Heart right ventricle (tissue), 16 donors: ENCODE data around the gene NVL. TPM values are rescaled to one million over a fixed set of nuclear protein-coding genes. Genes with fewer than 3 reads are reported as not detected.

Experiments
- ATAC-seq, 8 donors: fragments of 200-7000 bp; cut with Tn5 transposase; one replicate each; pipeline ENCODE4 v1.9.1; 2020; ENCODE audit warnings: mild to moderate bottlenecking in 8 of 8, moderate library complexity in 8 of 8, moderate number of reproducible peaks in 1 of 8
- DNase-seq, 2 donors: peaks; one replicate each; pipeline ENCODE4 v3.0.0-alpha.2; 2020
- H3K27ac ChIP-seq, 10 donors: fragments of 200-600 bp; sonication (generic) in 2 of 10; one replicate each; pipeline versions ENCODE4 v1.5.0 to v1.8.0; 2020 to 2022; ENCODE audit warnings: mild to moderate bottlenecking in 3 of 10
- H3K27me3 ChIP-seq, 7 donors: fragments of 200-600 bp; one replicate each; pipeline ENCODE4 v1.8.0; 2021 to 2022; ENCODE audit warnings: mild to moderate bottlenecking in 2 of 7
- H3K36me3 ChIP-seq, 9 donors: fragments of 200-600 bp; sonication (generic) in 1 of 9; one replicate each; pipeline versions ENCODE4 v1.5.0 to v1.8.0; 2020 to 2022; ENCODE audit warnings: mild to moderate bottlenecking in 2 of 9
- H3K4me1 ChIP-seq, 9 donors: fragments of 200-600 bp; sonication (generic) in 1 of 9; one replicate each; pipeline versions ENCODE4 v1.5.0 to v1.8.0; 2020 to 2022; ENCODE audit warnings: mild to moderate bottlenecking in 4 of 9
- H3K4me3 ChIP-seq, 10 donors: fragments of 200-600 bp; sonication (generic) in 2 of 10; one replicate each; pipeline versions ENCODE4 v1.5.0 to v1.8.0; 2020 to 2022; ENCODE audit warnings: mild to moderate bottlenecking in 7 of 10, moderate library complexity in 2 of 10
- H3K9me3 ChIP-seq, 11 donors: fragments of 200-600 bp in 10 of 11; sonication (generic) in 2 of 11; one replicate each; pipeline versions ENCODE4 v1.5.0 to v1.8.0; 2013 to 2022; ENCODE audit warnings: mild to moderate bottlenecking in 2 of 11, control low read depth in 1 of 11, moderate library complexity in 1 of 11
- CTCF ChIP-seq, 9 donors: fragments of 200-600 bp; sonication (generic) in 2 of 9; IDR thresholded peaks; one replicate each; pipeline versions ENCODE4 v1.5.0 to v1.8.0; 2021 to 2022; ENCODE audit warnings: antibody characterized with exemption in 9 of 9, mild to moderate bottlenecking in 5 of 9, moderate library complexity in 1 of 9
- WGBS, 2 donors: extraction: QIAGEN DNeasy Blood & Tissue Kit; methylation state at CpG; one replicate each; pipeline ENCODE4 v1.1.7; 2013; ENCODE audit warnings: inconsistent platforms in 1 of 2; 5-methylcytosine and 5-hydroxymethylcytosine counted together
- intact Hi-C, 10 donors: fragments of 100-400 bp; cut with DNase I; formaldehyde crosslinking; loops; one replicate each; pipeline versions ENCODE4 v1.11.1 to v1.14.2; 2022
- polyA plus RNA-seq, 2 donors: library from polyadenylated mRNA; stranded (reverse); fragments of 200-250 nt; gene quantifications; one replicate each; pipeline ENCODE4 v1.2.3, GENCODE V29; 2013
- total RNA-seq, 10 donors: library from RNA; stranded (reverse); fragmentation: NEBNext Ultra II Directional in 3 of 10; extraction: Animal tissue kit (Norgen Biotek cat#: 25700) in 3 of 10; gene quantifications; one replicate each; pipeline versions ENCODE4 v1.2.1 to v1.2.4, GENCODE V29; 2021 to 2023
- donor health status: Arrhythmogenic right ventricular cardiomyopathy.
- donor health status: ischemic (EF 13 %, LVEDD 7.1; RV severe dilation, severe dysfunction).
- donor health status: healthy with polysubstance abuse.
- donor health status: DM: no; HTN: yes; CAD: no.
- donor health status: DM: no; HTN: no; CAD: no.
- donor health status: ischemic (EF 25% LVEDD 6.9; RV normal size, moderate dysfunction).
- donor health status: ischemic (EF 25% LVEDD 5.7; RV mildly dilated, moderate dysfunction).
- donor health status: healthy.
- donor health status: DM: yes; HTN: yes; CAD: no.
- donor health status: Ischemic cardiomyopathy.
- donor health status: ischemic (EF 35%, LVEDD 5.7; RV mildly dilated, moderate dysfunction).
- donor health status: nonischemic (EF 11% LVEDD 7.7; RV severe dilation, severe dysfunction).
- donor health status: DM: yes; HTN: yes; CAD: no.
- donor health status: PGD.
- donor health status: ischemic (EF 29% LVEDD 5.4; RV normal size, mild dysfunction).
- donor health status: nonischemic (EF 23%, LVEDD 6.1; RV moderate dilation, normal function).

Gene NVL
- total and polyA plus RNA-seq, 12 donors: 7.7 to 37.3 (median 10.5) TPM

GRCh38 chr1:224219011-224219611, 110.9 kb downstream of the NVL start:
- 78 to 93% methylated on average over 5 of the region's 5 CpGs for WGBS, 2 donors
- no peaks in the 10 kb centered on the region for H3K9me3 ChIP-seq
- H3K27me3 ChIP-seq: no peaks in the 10 kb centered on the region
- no peak overlapping the region for H3K27ac ChIP-seq
- no peak overlapping the region for H3K4me3 ChIP-seq
- TF ChIP-seq CTCF (IDR thresholded peaks at IDR 0.05): no peak
- DNase-seq (no peak), ATAC-seq (no peak)
- peaks cover 0 to 22% (median 7%) of the 10 kb centered on the region in 9 donors for H3K4me1 ChIP-seq
- intact Hi-C loops: no loop called here
- H3K36me3 ChIP-seq: no peaks in the 10 kb centered on the region

- H3K4me3 ChIP-seq: no peak overlapping the region
- H3K27me3 ChIP-seq: no peaks in the 10 kb centered on the region
- no peaks in the 10 kb centered on the region for H3K9me3 ChIP-seq
- no peak for DNase-seq
- intact Hi-C loops: no loop called here
- H3K4me1 ChIP-seq: peaks cover 0 to 21% (median 5%) of the 10 kb centered on the region in 9 donors
- peak overlapping the region in 3 of 10 donors; percentile 26 to 70 (median 61) for H3K27ac ChIP-seq
- H3K36me3 ChIP-seq: no peaks in the 10 kb centered on the region
- 84 to 86% methylated on average over 11 of the region's 11 CpGs for WGBS, 2 donors
- TF ChIP-seq CTCF (IDR thresholded peaks at IDR 0.05): no peak
- no peak for ATAC-seq
Observed at GRCh38 chr1:224217655-224218623, 112.0 kb downstream of the NVL start.

GRCh38 chr1:224216382-224216781, 113.6 kb downstream of the NVL start:
- no peaks in the 10 kb centered on the region for H3K36me3 ChIP-seq
- H3K27ac ChIP-seq: peak overlapping the region in 5 of 10 donors; percentile 25 to 64 (median 43)
- WGBS, 2 donors: 95 to 96% methylated on average over 8 of the region's 8 CpGs
- peaks cover 0 to 24% (median 7%) of the 10 kb centered on the region in 9 donors for H3K4me1 ChIP-seq
- H3K9me3 ChIP-seq: no peaks in the 10 kb centered on the region
- H3K27me3 ChIP-seq: no peaks in the 10 kb centered on the region
- DNase-seq: no peak
- TF ChIP-seq CTCF (IDR thresholded peaks at IDR 0.05): no peak
- ATAC-seq: no peak
- no peak overlapping the region for H3K4me3 ChIP-seq
- intact Hi-C loops: no loop called here

- H3K4me1 ChIP-seq: peaks cover 0 to 39% (median 15%) of the 10 kb centered on the region in 9 donors
- H3K4me3 ChIP-seq: no peak overlapping the region
- no peaks in the 10 kb centered on the region for H3K9me3 ChIP-seq
- no peak for TF ChIP-seq CTCF (IDR thresholded peaks at IDR 0.05)
- H3K27me3 ChIP-seq: no peaks in the 10 kb centered on the region
- ATAC-seq (peak in 1 of 8 donors; percentile 14), DNase-seq (no peak)
- intact Hi-C loops: no loop called here
- no peak overlapping the region for H3K27ac ChIP-seq
- WGBS, 2 donors: 71 to 74% methylated on average over 4 of the region's 4 CpGs
- no peaks in the 10 kb centered on the region for H3K36me3 ChIP-seq
Observed at GRCh38 chr1:224213438-224214119, 116.4 kb downstream of the NVL start.
